Lung (tissue), 12 donors: Measurements from ENCODE around the gene SKA2. TPM values are rescaled to one million over a fixed set of nuclear protein-coding genes. Genes with fewer than 3 reads are reported as not detected.

ENCODE experiments used
- ATAC-seq: fragments of 200-7000 bp; cut with Tn5 transposase; one replicate; pipeline ENCODE4 v1.9.1; 2020; ENCODE audit warnings: moderate number of reproducible peaks; ENCODE audit not compliant: insufficient read depth, low FRiP score
- DNase-seq, 3 donors: peaks; one replicate each; pipeline ENCODE4 v3.0.0-alpha.2; 2013 to 2017
- H3K27ac ChIP-seq, 2 donors: one replicate each; pipeline ENCODE4 v1.5.1; 2013; ENCODE audit warnings: mild to moderate bottlenecking in 2 of 2, moderate library complexity in 2 of 2, control low read depth in 1 of 2, inconsistent platforms in 1 of 2, low read depth in 1 of 2, low read length in 1 of 2
- H3K27me3 ChIP-seq, 3 donors: one replicate each; pipeline ENCODE4 v1.5.1; 2013; ENCODE audit warnings: low read length in 2 of 3; ENCODE audit not compliant: control insufficient read depth in 3 of 3, insufficient read depth in 3 of 3
- H3K36me3 ChIP-seq, 4 donors: one replicate each; pipeline ENCODE4 v1.5.1; 2013; ENCODE audit warnings: low read length in 4 of 4, mild to moderate bottlenecking in 1 of 4, moderate library complexity in 1 of 4; ENCODE audit not compliant: control insufficient read depth in 4 of 4, insufficient read depth in 4 of 4
- H3K4me1 ChIP-seq, 5 donors: one replicate each; pipeline ENCODE4 v1.5.1; 2013; ENCODE audit warnings: low read length in 5 of 5, mild to moderate bottlenecking in 2 of 5, moderate library complexity in 1 of 5; ENCODE audit not compliant: control insufficient read depth in 5 of 5, insufficient read depth in 5 of 5
- H3K4me3 ChIP-seq: one replicate; pipeline ENCODE4 v1.5.1; 2013; ENCODE audit warnings: mild to moderate bottlenecking, control low read depth, moderate library complexity
- H3K9ac ChIP-seq, 2 donors: one replicate each; pipeline ENCODE4 v1.5.1; 2013; ENCODE audit warnings: low read length in 2 of 2, control low read depth in 1 of 2; ENCODE audit not compliant: insufficient read depth in 1 of 2
- H3K9me3 ChIP-seq, 4 donors: one replicate each; pipeline ENCODE4 v1.5.1; 2013; ENCODE audit warnings: low read length in 3 of 4, mild to moderate bottlenecking in 1 of 4, moderate library complexity in 1 of 4; ENCODE audit not compliant: control insufficient read depth in 4 of 4, insufficient read depth in 3 of 4
- CTCF ChIP-seq: IDR thresholded peaks from 2 replicates; pipeline ENCODE4 v1.5.1; 2012; ENCODE audit warnings: mild to moderate bottlenecking; ENCODE audit errors: control extremely low read depth, extremely low read depth
- WGBS, 2 donors: extraction: QIAGEN DNeasy Blood & Tissue Kit; methylation state at CpG; one replicate each; pipeline ENCODE4 v1.1.7; 2013; 5-methylcytosine and 5-hydroxymethylcytosine counted together
- polyA plus RNA-seq, 2 donors: library from polyadenylated mRNA; stranded (reverse); fragments of 200-250 nt; gene quantifications; one replicate each; pipeline ENCODE4 v1.2.1, GENCODE V29; 2013
- total RNA-seq, 2 donors: library from RNA; depleted of rRNA in 1 of 2; stranded (reverse); fragments of >200 nt in 1 of 2; gene quantifications; one replicate each; pipeline ENCODE4 v1.2.1, GENCODE V29; 2014 to 2021
- donor health status: control.
- donor health status: control.
- donor health status: Bipolar disorder and iron deficiency.
- donor health status: healthy.
- donor health status: DM: yes; HTN: yes; CAD: no.

The SKA2 gene
- total and polyA plus RNA-seq, 4 donors = 20.0 to 46.7 (median 29.0) TPM

GRCh38 chr17:59193336-59193862 is 38.4 kb upstream of the SKA2 start:
- no peak for TF ChIP-seq CTCF
- WGBS, 2 donors = 90 to 94% methylated on average over 3 of the region's 3 CpGs
- H3K4me3 ChIP-seq = no peak overlapping the region

GRCh38 chr17:59190806-59191205 is 35.8 kb upstream of the SKA2 start:
- no peak for DNase-seq
- no peak overlapping the region for H3K27ac ChIP-seq
- H3K9me3 ChIP-seq = no peaks in the 10 kb centered on the region
- H3K9ac ChIP-seq = no peak overlapping the region
- no peak overlapping the region for H3K4me3 ChIP-seq
- H3K4me1 ChIP-seq = no peaks in the 10 kb centered on the region
- WGBS, 2 donors = 91 to 92% methylated on average over 2 of the region's 2 CpGs
- peaks cover 0 to 15% (median 6%) of the 10 kb centered on the region in 4 donors for H3K36me3 ChIP-seq
- H3K27me3 ChIP-seq = no peaks in the 10 kb centered on the region
- no peak for TF ChIP-seq CTCF
- no peak for ATAC-seq

More at GRCh38 chr17:59193336-59193862, 38.4 kb upstream of the SKA2 start:
- Histone ChIP-seq H3K9ac (no peak overlapping the region), H3K36me3 (peaks cover 0 to 12% (median 4%) of the 10 kb centered on the region in 4 donors), H3K9me3 (no peaks in the 10 kb centered on the region), H3K4me1 (no peaks in the 10 kb centered on the region), H3K27ac (no peak overlapping the region), H3K27me3 (no peaks in the 10 kb centered on the region)
- no peak for ATAC-seq
- DNase-seq = no peak

GRCh38 chr17:59186850-59187249 is 31.9 kb upstream of the SKA2 start:
- TF ChIP-seq CTCF = no peak
- Histone ChIP-seq H3K9me3 (no peaks in the 10 kb centered on the region), H3K27me3 (no peaks in the 10 kb centered on the region), H3K4me1 (no peaks in the 10 kb centered on the region), H3K36me3 (peaks cover 0 to 9% (median 1%) of the 10 kb centered on the region in 4 donors), H3K27ac (no peak overlapping the region), H3K4me3 (no peak overlapping the region), H3K9ac (no peak overlapping the region)
- 95 to 99% methylated on average over 3 of the region's 3 CpGs for WGBS, 2 donors
- no peak for ATAC-seq
- DNase-seq = no peak

- DNase-seq (no peak), ATAC-seq (no peak)
- Histone ChIP-seq H3K27ac (no peak overlapping the region), H3K4me3 (no peak overlapping the region), H3K4me1 (no peaks in the 10 kb centered on the region), H3K9me3 (no peaks in the 10 kb centered on the region), H3K36me3 (peaks cover 0 to 9% (median 1%) of the 10 kb centered on the region in 4 donors), H3K27me3 (no peaks in the 10 kb centered on the region), H3K9ac (no peak overlapping the region)
- TF ChIP-seq CTCF = no peak
Measured at GRCh38 chr17:59185997-59186396, 31.0 kb upstream of the SKA2 start.
